NCI-H1048 (cell line): Measurements from ENCODE around the gene FRMD4B.

Source experiments
- DNase-seq: peaks from one replicate; lab custom pipeline; 2025; lab: John Stamatoyannopoulos, UW

The FRMD4B gene

GRCh38 chr3:69364354-69364753, 21.5 kb downstream of the FRMD4B start:
- no peak for DNase-seq

- DNase-seq, result no peak
Observed at GRCh38 chr3:69360690-69361089, 25.2 kb downstream of the FRMD4B start.

- no peak for DNase-seq
Observed at GRCh38 chr3:69359916-69360315, 26.0 kb downstream of the FRMD4B start.

- no peak for DNase-seq
Observed at GRCh38 chr3:69359339-69359893, 26.5 kb downstream of the FRMD4B start.

DNA sequence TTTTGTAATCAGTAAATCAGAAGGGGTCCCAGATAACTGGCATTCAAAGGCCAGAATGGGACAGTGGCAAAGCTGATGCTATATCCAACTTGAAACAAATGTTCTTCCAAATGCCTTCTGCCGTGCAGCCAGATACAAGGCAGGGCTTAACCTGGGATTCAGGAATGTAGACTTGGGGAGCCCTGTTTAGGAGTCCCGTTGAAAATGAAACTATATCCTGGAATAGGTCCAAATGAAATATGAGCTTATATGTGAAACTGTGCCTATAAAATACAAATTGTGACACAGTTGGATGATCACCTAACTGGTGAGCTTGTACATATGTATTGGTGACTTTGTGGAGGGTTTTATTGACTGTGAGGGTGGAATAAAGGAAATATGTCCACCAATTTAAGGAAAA, 28.7 kb downstream of the FRMD4B start:
- no peak for DNase-seq

GRCh38 chr3:69354948-69355347, 30.9 kb downstream of the FRMD4B start:
- no peak for DNase-seq

DNA sequence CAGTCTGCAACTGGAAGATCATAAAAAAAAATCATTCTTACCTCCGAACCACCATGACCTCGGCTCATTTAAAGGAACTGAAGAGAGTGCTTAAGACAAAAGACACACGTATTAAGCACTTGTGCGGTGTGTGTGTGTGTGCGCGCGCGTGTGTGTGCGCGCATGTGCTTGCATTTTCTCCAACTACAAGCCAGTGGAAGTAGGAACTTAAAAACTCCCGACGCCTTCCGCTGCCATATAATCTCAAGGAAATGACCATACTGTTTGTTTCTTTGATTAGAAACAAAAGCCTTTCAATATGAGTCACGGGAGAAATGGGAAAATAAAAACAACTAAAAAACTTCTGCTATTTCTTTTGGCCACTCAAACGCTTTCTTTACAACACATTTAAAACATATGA, 32.4 kb downstream of the FRMD4B start:
- DNase-seq, result no peak

DNA sequence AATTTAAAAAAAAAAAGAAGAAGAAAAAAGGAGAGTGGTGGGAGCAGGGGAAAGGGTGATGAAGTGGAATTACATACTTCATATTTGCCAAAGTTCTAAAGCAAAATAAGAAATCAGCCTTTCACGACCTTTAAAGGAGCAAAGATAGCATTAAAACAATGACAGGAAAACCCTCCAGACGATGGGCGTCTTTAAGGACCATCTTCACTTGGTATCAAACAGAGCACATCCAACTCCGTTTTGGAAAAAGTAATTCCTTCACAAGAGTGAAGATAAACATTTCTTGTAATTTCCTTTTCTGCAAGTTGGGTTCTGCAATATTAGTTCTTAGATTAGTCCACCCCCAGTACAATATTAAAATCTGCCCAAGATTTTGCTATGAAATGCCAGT, 32.8 kb downstream of the FRMD4B start:
- no peak for DNase-seq

DNA sequence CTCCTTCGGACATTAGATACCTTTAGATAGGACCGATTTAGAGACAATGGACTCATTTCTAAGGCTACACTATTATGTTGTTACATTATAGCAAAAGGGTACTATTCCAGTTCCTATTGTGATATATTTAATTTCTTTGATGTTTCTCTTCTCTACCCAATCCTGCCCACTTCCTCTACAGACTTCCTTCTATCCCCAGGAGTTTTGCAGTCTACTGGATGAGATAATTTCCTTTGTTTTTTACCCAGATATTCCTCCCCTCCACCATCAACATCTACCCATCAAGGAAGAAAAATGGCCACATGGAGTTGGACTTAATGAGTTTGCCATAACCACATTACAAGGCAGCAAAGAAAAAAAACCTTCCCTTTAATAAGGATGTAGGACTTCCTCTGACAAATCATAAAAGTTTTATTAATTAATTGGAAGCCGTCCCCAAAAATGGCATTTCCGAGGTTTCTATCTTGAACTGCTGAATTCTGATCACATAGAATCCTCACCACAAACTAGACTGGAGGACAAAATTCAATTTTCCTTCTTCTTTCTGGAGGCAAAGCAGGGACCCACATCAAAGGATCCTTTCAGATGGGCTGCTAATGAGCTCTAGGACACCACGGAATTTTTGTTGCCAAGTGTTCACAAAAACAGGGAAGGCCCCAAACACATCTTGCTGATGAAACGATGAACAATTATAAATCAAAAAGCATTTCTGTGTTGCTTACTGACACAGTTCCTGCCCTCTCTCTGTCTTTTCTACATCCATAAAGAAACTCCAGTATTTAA, 33.4 kb downstream of the FRMD4B start:
- no peak for DNase-seq

DNA sequence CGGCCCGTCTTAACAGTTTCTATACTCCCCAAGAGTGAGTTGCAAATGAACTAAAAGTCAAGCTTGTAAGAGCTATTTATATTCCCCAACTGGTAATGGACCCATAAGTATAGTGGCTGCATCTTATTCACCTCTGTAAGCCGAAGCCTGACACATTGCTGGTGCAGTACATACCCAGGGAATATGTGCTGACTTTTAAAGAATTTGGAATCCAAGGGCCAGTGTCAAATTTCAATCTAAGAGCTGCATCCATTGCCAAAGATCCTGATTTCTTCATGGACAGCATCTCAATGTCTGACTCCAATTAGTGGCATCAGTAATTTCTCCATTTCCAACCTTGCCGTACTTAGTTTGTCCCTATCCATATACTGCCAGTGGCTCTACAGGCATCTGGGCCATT, 42.0 kb downstream of the FRMD4B start:
- DNase-seq, result no peak

DNA sequence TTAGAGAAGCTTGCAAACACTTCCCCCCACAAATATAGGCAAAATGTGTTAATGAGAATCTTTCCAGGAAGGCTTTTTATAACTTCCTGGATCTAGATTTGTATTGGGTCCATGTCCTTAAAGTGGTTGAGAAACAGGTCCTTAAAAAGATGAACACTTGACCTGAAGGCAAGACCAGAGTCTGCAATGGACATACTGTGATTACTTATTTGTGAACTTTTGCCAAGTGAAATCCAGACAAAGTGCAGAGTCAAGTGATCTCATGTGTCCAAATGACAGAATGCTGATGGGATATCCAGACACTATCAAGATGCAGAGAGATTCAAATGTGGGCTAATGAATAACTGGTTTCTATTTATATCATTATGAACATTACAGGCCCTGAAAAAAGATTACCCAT, 43.8 kb downstream of the FRMD4B start:
- no peak for DNase-seq

GRCh38 chr3:69339760-69340159, 46.1 kb downstream of the FRMD4B start:
- no peak for DNase-seq

DNA sequence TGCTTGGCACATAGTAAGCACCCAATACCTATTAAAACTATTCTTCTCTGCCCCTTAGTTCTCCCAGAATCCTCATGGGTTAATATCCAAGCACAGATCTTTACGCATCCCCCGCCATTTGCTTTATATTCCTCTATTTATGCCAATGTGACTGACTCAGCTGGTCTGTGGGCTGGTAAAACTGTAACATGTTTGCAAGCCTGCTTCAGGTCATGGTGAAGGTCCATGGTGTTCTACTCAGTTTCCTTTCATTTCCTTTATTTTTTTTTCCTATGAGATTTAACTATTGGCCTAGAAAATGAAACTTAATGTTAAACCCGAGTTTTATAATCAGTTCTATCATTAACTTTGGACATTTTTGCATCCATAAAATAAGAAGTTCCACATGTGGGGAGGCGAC, 47.0 kb downstream of the FRMD4B start:
- no peak for DNase-seq

DNA sequence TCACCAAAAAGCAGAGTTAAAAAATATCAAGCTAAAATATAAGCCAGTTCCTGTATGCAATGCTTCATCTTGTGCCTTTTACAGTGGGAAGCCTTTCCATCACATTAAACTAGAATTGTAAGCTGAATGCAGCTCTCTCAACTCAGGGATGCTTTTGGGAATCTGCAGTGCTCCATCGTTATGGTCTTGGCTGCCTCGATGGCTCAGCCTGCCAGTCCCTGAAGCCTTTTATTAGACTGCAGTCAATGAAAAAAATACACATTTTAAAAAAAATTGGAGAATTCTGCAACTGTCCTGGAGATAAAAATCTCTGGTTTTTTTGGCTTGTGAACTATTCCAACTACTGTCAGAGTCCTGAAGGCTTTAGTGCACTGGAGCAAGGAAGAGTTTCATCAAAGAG, 53.0 kb downstream of the FRMD4B start:
- DNase-seq, result no peak

GRCh38 chr3:69330891-69331400, 54.9 kb downstream of the FRMD4B start:
- DNase-seq, result no peak

DNA sequence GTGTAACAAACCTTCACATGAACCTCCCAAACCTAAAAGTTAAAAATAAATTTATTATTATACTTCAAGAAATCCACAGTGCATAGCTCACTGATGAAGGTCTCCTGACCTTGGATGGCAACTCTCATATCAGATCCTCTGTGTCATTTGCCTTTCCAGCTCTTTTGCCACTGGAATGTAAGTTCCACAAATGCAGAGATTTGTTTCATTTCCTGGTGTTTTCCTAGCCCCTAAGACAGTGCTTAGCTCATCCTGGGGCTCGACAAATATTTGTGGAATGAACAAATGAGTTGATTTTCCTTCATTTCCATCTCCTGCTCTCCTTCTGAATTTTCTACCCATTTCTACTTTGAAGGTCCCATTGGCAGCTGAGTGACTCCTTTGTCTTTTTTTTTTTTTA, 56.0 kb downstream of the FRMD4B start:
- no peak for DNase-seq

DNA sequence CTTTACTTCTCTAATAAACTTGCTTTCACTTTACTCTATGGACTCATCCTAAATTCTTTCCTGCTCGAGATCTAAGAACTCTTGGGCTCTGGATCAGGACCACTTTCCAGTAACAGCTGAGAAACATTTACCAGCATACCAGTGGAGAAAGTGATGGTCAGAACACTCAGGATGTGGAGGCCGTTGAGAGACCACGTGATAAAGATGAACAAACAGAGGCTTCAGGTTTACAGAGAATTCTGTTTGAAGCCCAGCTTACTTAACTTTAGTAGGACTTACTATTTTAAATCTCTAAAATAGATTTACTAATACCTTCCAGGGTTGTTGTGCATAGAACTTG, 57.0 kb downstream of the FRMD4B start:
- DNase-seq, result no peak

DNA sequence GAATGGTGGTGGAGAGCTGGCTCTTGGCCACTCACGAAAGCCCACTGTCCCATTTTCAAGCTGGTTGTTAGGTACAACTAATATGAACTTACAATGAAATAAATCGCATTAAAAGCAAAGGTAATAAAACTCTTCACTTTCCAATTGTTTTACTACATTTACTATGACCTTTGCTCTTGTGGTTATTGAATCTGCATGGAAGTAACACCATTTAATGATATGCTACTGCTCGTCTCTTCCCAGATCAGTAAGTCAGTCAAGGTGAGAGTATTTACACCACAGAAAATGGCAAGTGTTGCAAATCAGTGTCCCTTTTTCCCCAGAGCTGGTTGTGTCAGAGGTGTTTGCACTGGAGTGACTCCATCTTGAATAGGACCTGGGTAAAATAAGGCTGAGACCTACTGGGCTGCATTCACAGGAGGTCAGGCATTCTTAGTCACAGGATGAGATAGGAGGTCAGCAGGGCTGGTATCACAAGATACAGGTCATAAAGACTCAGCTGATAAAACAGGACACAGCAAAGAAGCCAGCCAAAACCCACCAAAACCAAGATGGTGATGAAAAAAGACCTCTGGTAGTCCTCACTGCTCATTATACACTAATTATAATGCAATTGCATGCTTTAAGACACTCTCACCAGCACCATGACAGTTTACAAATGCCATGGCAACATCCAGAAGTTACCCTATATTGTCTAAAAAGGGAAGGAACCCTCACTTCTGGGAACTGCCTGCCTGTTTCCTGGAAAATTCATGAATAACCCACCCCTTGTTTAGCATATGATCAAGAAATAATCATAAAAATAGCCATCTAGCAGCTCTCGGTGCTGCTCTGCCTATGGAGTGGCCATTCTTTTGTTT, 57.6 kb downstream of the FRMD4B start:
- DNase-seq, result no peak

- DNase-seq, result no peak
Observed at GRCh38 chr3:69326855-69327300, 59.0 kb downstream of the FRMD4B start.

DNA sequence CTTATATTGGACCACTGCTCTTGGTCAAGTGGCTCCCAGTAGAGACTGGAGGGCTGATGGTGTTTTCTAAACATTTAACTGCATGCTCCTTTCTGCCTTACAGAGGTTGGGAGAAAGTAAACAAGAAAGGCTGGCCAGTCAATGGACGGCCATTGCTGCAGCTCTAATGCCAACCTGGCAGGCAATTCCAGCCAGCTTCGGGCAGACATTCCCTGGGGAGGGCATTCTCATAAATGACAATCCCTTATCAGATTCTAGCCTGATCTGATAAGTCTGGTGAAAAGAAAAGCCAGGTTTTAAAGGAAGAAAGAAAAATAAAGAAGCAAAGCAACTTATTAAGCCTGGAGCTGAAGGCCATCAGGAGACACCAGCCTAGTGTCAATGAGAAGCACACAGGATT, 60.7 kb downstream of the FRMD4B start:
- no peak for DNase-seq

- DNase-seq, result no peak
Observed at GRCh38 chr3:69324362-69325025, 61.4 kb downstream of the FRMD4B start.

- no peak for DNase-seq
Observed at GRCh38 chr3:69323941-69324340, 61.9 kb downstream of the FRMD4B start.
